ENCODE results near the gene COPB2.

GRCh38 chr3:139434228-139434627 is 44.8 kb upstream of the COPB2 start:
- no peak for TF ChIP-seq CTCF (IDR thresholded peaks at IDR 0.05 in 2 of 3, conservative IDR thresholded peaks at IDR 0.05 in 1 of 3; ENCODE audit: borderline replicate concordance in 1 of 3, insufficient read depth in 1 of 3, low read depth in 2 of 3, low read length in 2 of 3)
- no peak for TF ChIP-seq SP1 (IDR thresholded peaks at IDR 0.05; ENCODE audit: low read depth)
- TF ChIP-seq POLR2AphosphoS5 (IDR thresholded peaks at IDR 0.05; ENCODE audit: low read depth, low read length), result no peak
- no peak for TF ChIP-seq EZH2 (IDR thresholded peaks at IDR 0.05)
- no peak for TF ChIP-seq REST (IDR thresholded peaks at IDR 0.05; ENCODE audit: low read depth)
- TF ChIP-seq POLR2A (IDR thresholded peaks at IDR 0.05; ENCODE audit: borderline replicate concordance, extremely low read depth, insufficient read depth, insufficient read length), result no peak
- TF ChIP-seq MAX (IDR thresholded peaks at IDR 0.05), result no peak
- no peak for TF ChIP-seq SRF (IDR thresholded peaks at IDR 0.05; ENCODE audit: low read depth)
- no peak for TF ChIP-seq ZNF274 (IDR thresholded peaks at IDR 0.05; ENCODE audit: low read depth, low read length)
- no peak for TF ChIP-seq SIN3A (IDR thresholded peaks at IDR 0.05; ENCODE audit: low read depth)
- TF ChIP-seq RAD21 (IDR thresholded peaks at IDR 0.05; ENCODE audit: low read depth), result no peak
- no peak for TF ChIP-seq CEBPB (IDR thresholded peaks at IDR 0.05; ENCODE audit: low read depth)
- TF ChIP-seq YY1 (IDR thresholded peaks at IDR 0.05; ENCODE audit: extremely low read depth, insufficient replicate concordance, low read depth, low read length), result no peak
